Hepatocyte (in vitro differentiated cells): ENCODE measurements around the gene GPR152. TPM values are rescaled to one million over a fixed set of nuclear protein-coding genes. Genes with fewer than 3 reads are reported as not detected.

ENCODE experiments used
- DNase-seq: peaks from one replicate; pipeline ENCODE4 v3.0.0-alpha.2; 2016; ENCODE audit warnings: low spot score
- H2AFZ ChIP-seq: fragments of 200-600 bp; sonication (generic); 2 replicates; pipeline ENCODE4 v1.6.0; 2016; ENCODE audit warnings: antibody characterized with exemption, mild to moderate bottlenecking
- H3K27ac ChIP-seq: fragments of 200-600 bp; sonication (generic); 2 replicates; pipeline ENCODE4 v1.5.1; 2016; ENCODE audit warnings: mild to moderate bottlenecking
- H3K27me3 ChIP-seq: fragments of 200-600 bp; sonication (generic); 2 replicates; pipeline ENCODE4 v1.6.1; 2016
- H3K36me3 ChIP-seq: fragments of 200-600 bp; sonication (generic); replicated peaks from 2 replicates; pipeline ENCODE4 v1.5.1; 2016; ENCODE audit warnings: low read depth; ENCODE audit not compliant: insufficient read depth
- H3K4me1 ChIP-seq: fragments of 200-600 bp; sonication (generic); 2 replicates; pipeline ENCODE4 v1.5.1; 2016; ENCODE audit warnings: mild to moderate bottlenecking, moderate library complexity; ENCODE audit not compliant: insufficient read depth
- H3K4me2 ChIP-seq: fragments of 200-600 bp; sonication (generic); 2 replicates; pipeline ENCODE4 v1.6.0; 2016
- H3K4me3 ChIP-seq: fragments of 200-600 bp; sonication (generic); 2 replicates; pipeline ENCODE4 v1.5.1; 2016; ENCODE audit warnings: mild to moderate bottlenecking
- H3K79me2 ChIP-seq: fragments of 200-600 bp; sonication (generic); 2 replicates; pipeline ENCODE4 v1.6.0; 2017; ENCODE audit warnings: mild to moderate bottlenecking
- H3K9me2 ChIP-seq: fragments of 200-600 bp; sonication (generic); replicated peaks from 2 replicates; pipeline ENCODE4 v1.6.0; 2017; ENCODE audit warnings: mild to moderate bottlenecking; ENCODE audit not compliant: insufficient read depth
- H3K9me3 ChIP-seq: fragments of 200-600 bp; sonication (generic); 2 replicates; pipeline ENCODE4 v1.5.1; 2016; ENCODE audit warnings: low read depth, mild to moderate bottlenecking
- H4K20me1 ChIP-seq: fragments of 200-600 bp; sonication (generic); 2 replicates; pipeline ENCODE4 v1.6.0; 2016; ENCODE audit warnings: mild to moderate bottlenecking; ENCODE audit not compliant: insufficient read depth, poor library complexity, severe bottlenecking
- CTCF ChIP-seq: fragments of 200-600 bp; sonication (generic); IDR thresholded peaks from 2 replicates; pipeline ENCODE4 v1.5.1; 2016; ENCODE audit warnings: antibody characterized with exemption, mild to moderate bottlenecking; ENCODE audit not compliant: poor library complexity
- EZH2 ChIP-seq: fragments of 200-600 bp; sonication (generic); IDR thresholded peaks from 2 replicates; pipeline ENCODE4 v1.6.1; 2016; ENCODE audit warnings: antibody characterized with exemption, mild to moderate bottlenecking, borderline replicate concordance
- EZH2phosphoT487 ChIP-seq: fragments of 200-600 bp; sonication (generic); IDR thresholded peaks from one replicate; pipeline ENCODE4 v1.6.1; 2018; ENCODE audit warnings: antibody characterized with exemption, mild to moderate bottlenecking, low read depth, moderate library complexity; ENCODE audit not compliant: unreplicated experiment, severe bottlenecking
- WGBS: methylation state at CpG from one replicate; pipeline ENCODE4 v1.1.6; 2016; ENCODE audit warnings: low lambda C conversion rate; ENCODE audit errors: missing lambda C conversion rate; 5-methylcytosine and 5-hydroxymethylcytosine counted together
- polyA plus RNA-seq: library from polyadenylated mRNA; unstranded; fragments of >200 nt; fragmentation: Nextera tagmentation; extraction: Ambion mirVana; gene quantifications from 2 replicates; pipeline ENCODE4 v1.2.1, GENCODE V29; 2016
- total RNA-seq: library from RNA; depleted of rRNA; stranded (reverse); fragments of >200 nt; gene quantifications from 2 replicates; pipeline ENCODE4 v1.2.3, GENCODE V29; 2014

GPR152 gene
- total and polyA plus RNA-seq, 2 experiments from 2014 or later = not detected

DNA sequence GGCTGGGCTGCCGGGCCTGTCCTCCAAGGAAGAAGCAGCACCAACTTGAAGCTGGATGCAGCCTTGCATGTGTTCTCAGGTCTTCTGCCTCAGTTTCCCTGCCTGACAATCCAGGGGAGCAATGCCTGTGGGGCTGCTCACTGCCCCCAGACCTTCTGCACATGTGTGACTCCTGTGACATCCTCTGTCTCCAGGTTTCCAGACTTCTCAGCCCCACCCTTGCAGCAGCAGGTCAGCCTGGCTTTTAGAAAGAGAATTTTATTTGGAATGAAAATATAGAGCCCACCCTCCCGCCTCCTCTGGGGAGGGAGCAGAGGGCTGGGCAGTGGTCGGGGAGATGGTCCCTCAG is 14.7 kb downstream of the GPR152 start:
- no peak overlapping the region for H3K4me2 ChIP-seq
- no peak for DNase-seq
- H3K9me3 ChIP-seq = no peaks in the 10 kb centered on the region
- no peaks in the 10 kb centered on the region for H3K27me3 ChIP-seq
- no peak overlapping the region for H3K4me3 ChIP-seq
- peaks cover 11% of the 10 kb centered on the region for H3K79me2 ChIP-seq
- H3K4me1 ChIP-seq = peaks cover 6% of the 10 kb centered on the region
- no peaks in the 10 kb centered on the region for H3K36me3 ChIP-seq
- TF ChIP-seq EZH2phosphoT487 = no peak
- no peak for TF ChIP-seq EZH2
- no peak for TF ChIP-seq CTCF
- H3K9me2 ChIP-seq = no peaks in the 10 kb centered on the region
- no peak overlapping the region for H2AFZ ChIP-seq
- H3K27ac ChIP-seq = no peak overlapping the region
- 90% methylated on average over 3 of the region's 3 CpGs for WGBS
- H4K20me1 ChIP-seq = no peaks in the 10 kb centered on the region

DNA sequence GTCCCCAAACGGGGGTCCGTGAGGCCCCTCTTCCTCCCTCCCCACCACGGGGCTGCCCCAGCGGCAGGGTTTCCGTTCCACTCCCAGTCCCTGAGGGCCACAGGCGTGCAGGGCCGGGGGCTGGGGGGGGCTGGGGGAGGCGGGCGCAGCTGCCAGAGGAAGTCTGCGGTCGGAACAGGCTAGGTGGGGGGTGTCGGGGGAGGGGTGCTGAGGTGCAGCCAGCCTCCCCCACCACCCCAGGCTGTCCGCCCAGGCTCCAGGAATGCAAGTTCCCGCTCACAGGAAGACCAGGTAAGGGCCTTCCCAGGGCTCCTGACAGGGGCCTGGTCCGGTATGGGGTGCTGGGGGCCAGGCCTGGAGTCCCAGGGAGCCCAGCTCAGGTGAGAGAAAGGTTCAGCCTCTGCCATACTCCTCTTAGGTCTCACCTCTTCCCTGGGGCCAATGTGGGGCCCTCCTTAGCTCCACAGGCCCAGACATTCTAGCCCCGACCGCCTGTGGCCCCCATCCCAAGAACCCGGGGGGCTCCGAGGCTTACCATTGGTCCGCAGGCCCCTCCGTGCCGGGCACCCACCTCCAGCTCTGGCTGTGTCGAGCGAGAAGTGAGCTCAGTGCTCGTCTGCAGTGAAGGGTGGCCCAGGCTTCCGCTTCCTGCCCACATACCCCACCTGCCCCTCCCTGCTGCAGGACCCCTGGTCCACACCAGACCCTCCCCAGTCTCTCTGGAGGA is 15.3 kb downstream of the GPR152 start, which contains the start of gene PTPRCAP:
Gene PTPRCAP (minus strand): TSS at position 601 of the 727 bp plus-strand sequence. CDS start 63 bp downstream, at position 538.
- TF ChIP-seq EZH2 (no peak), EZH2phosphoT487 (no peak), CTCF (no peak)
- Histone ChIP-seq H4K20me1 (no peaks in the 10 kb centered on the region), H3K79me2 (peaks cover 6% of the 10 kb centered on the region), H3K4me2 (no peak within 1 kb of the TSS), H3K27ac (no peak within 1 kb of the TSS), H3K9me2 (no peaks in the 10 kb centered on the region), H3K4me3 (no peak within 1 kb of the TSS), H2AFZ (no peak within 1 kb of the TSS), H3K9me3 (no peaks in the 10 kb centered on the region), H3K4me1 (peaks cover 1% of the 10 kb centered on the region), H3K27me3 (no peaks in the 10 kb centered on the region), H3K36me3 (no peaks in the 10 kb centered on the region)
- DNase-seq = no peak
- 92% methylated on average over 17 of the region's 26 CpGs for WGBS

- Histone ChIP-seq H3K4me3 (no peak overlapping the region), H3K27ac (no peak overlapping the region)
These were observed 16.0 kb downstream of the GPR152 start for GRCh38 chr11:67436459-67437081.

More at GRCh38 chr11:67436459-67437081, 16.0 kb downstream of the GPR152 start:
- 67% methylated on average over 6 of the region's 6 CpGs for WGBS
- Histone ChIP-seq H3K9me3 (no peaks in the 10 kb centered on the region), H3K27me3 (no peaks in the 10 kb centered on the region), H3K79me2 (no peaks in the 10 kb centered on the region), H4K20me1 (no peaks in the 10 kb centered on the region), H3K4me1 (no peaks in the 10 kb centered on the region), H3K9me2 (no peaks in the 10 kb centered on the region), H2AFZ (no peak overlapping the region), H3K4me2 (no peak overlapping the region), H3K36me3 (no peaks in the 10 kb centered on the region)
- TF ChIP-seq EZH2phosphoT487 (no peak), EZH2 (no peak), CTCF (no peak)
- DNase-seq = no peak
